H1 (cell line): ENCODE measurements around the gene CYREN. TPM values are rescaled to one million over a fixed set of nuclear protein-coding genes. Genes with fewer than 3 reads are reported as not detected.

Experiments used
- polyA plus RNA-seq, 7 experiments: library from polyadenylated mRNA; depleted of rRNA in 3 of 7; stranded (reverse) in 5 of 7; unstranded in 2 of 7; fragments of >200 nt in 5 of 7; fragments of 200-250 nt in 2 of 7; gene quantifications; 1 replicate in 5 of 7; 2 replicates in 1 of 7; 4 replicates in 1 of 7; pipeline versions ENCODE4 v1.2.1 to v1.2.3, GENCODE V29; 2011 to 2013; ENCODE audit warnings: missing spikeins in 2 of 7, mixed read lengths in 2 of 7
- total RNA-seq: library from RNA; stranded (reverse); fragmentation: NEBNext Ultra II Directional; extraction: Animal tissue kit (Norgen Biotek cat#: 25700); gene quantifications from 2 replicates; pipeline ENCODE4 v1.2.1, GENCODE V29; 2021
- TF ChIP-seq, protein P1 (sequence below): fragments of 300-600 bp; sonication (generic); IDR thresholded peaks from 2 replicates; pipeline ENCODE4 v1.7.1; 2012; ENCODE audit warnings: low read length, moderate library complexity, mild to moderate bottlenecking, inconsistent platforms; ENCODE audit not compliant: insufficient replicate concordance

Gene CYREN
- total and polyA plus RNA-seq, 2 of the 8 experiments (the other 6 are each of a cell fraction or from before 2014, with no cell fraction given) = 25.1 to 46.2 TPM

DNA sequence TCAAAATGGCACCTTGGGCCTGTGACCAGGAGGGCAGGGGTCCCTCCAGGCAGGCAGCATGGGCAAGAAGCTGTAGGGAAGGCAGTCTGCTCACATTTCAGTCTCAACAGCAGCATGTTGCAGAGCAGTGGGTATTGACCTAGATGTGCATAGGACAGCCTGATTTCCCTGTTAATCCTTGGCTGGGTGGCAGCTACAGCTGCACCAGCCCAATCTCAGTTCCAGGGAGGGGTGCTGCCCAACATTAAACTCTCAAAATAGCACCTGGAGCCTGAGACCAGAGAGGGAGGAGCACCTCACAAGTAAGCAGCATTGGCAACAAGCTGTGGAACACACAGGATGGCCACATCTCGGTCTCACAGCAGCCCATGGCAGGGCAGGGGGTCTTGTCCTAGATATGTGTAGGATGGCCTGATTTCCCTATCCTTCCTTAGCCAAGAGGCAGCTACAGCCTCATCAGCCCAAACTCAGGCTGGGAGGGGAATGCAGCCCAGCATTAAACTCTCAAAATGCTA is 12.3 kb downstream of the CYREN start (continued):
- TF ChIP-seq, protein P1, sequence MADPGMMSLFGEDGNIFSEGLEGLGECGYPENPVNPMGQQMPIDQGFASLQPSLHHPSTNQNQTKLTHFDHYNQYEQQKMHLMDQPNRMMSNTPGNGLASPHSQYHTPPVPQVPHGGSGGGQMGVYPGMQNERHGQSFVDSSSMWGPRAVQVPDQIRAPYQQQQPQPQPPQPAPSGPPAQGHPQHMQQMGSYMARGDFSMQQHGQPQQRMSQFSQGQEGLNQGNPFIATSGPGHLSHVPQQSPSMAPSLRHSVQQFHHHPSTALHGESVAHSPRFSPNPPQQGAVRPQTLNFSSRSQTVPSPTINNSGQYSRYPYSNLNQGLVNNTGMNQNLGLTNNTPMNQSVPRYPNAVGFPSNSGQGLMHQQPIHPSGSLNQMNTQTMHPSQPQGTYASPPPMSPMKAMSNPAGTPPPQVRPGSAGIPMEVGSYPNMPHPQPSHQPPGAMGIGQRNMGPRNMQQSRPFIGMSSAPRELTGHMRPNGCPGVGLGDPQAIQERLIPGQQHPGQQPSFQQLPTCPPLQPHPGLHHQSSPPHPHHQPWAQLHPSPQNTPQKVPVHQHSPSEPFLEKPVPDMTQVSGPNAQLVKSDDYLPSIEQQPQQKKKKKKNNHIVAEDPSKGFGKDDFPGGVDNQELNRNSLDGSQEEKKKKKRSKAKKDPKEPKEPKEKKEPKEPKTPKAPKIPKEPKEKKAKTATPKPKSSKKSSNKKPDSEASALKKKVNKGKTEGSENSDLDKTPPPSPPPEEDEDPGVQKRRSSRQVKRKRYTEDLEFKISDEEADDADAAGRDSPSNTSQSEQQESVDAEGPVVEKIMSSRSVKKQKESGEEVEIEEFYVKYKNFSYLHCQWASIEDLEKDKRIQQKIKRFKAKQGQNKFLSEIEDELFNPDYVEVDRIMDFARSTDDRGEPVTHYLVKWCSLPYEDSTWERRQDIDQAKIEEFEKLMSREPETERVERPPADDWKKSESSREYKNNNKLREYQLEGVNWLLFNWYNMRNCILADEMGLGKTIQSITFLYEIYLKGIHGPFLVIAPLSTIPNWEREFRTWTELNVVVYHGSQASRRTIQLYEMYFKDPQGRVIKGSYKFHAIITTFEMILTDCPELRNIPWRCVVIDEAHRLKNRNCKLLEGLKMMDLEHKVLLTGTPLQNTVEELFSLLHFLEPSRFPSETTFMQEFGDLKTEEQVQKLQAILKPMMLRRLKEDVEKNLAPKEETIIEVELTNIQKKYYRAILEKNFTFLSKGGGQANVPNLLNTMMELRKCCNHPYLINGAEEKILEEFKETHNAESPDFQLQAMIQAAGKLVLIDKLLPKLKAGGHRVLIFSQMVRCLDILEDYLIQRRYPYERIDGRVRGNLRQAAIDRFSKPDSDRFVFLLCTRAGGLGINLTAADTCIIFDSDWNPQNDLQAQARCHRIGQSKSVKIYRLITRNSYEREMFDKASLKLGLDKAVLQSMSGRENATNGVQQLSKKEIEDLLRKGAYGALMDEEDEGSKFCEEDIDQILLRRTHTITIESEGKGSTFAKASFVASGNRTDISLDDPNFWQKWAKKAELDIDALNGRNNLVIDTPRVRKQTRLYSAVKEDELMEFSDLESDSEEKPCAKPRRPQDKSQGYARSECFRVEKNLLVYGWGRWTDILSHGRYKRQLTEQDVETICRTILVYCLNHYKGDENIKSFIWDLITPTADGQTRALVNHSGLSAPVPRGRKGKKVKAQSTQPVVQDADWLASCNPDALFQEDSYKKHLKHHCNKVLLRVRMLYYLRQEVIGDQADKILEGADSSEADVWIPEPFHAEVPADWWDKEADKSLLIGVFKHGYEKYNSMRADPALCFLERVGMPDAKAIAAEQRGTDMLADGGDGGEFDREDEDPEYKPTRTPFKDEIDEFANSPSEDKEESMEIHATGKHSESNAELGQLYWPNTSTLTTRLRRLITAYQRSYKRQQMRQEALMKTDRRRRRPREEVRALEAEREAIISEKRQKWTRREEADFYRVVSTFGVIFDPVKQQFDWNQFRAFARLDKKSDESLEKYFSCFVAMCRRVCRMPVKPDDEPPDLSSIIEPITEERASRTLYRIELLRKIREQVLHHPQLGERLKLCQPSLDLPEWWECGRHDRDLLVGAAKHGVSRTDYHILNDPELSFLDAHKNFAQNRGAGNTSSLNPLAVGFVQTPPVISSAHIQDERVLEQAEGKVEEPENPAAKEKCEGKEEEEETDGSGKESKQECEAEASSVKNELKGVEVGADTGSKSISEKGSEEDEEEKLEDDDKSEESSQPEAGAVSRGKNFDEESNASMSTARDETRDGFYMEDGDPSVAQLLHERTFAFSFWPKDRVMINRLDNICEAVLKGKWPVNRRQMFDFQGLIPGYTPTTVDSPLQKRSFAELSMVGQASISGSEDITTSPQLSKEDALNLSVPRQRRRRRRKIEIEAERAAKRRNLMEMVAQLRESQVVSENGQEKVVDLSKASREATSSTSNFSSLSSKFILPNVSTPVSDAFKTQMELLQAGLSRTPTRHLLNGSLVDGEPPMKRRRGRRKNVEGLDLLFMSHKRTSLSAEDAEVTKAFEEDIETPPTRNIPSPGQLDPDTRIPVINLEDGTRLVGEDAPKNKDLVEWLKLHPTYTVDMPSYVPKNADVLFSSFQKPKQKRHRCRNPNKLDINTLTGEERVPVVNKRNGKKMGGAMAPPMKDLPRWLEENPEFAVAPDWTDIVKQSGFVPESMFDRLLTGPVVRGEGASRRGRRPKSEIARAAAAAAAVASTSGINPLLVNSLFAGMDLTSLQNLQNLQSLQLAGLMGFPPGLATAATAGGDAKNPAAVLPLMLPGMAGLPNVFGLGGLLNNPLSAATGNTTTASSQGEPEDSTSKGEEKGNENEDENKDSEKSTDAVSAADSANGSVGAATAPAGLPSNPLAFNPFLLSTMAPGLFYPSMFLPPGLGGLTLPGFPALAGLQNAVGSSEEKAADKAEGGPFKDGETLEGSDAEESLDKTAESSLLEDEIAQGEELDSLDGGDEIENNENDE = no peak
